Measurements from ENCODE around the gene GNAQ. TPM values are rescaled to one million over a fixed set of nuclear protein-coding genes. Genes with fewer than 3 reads are reported as not detected.

The GNAQ gene
- total RNA-seq, 1 experiment from 2014 or later = 0.51 TPM

- Histone ChIP-seq H3K79me2 (ENCODE audit: low read length) (no peaks in the 10 kb centered on the region), H3K4me2 (ENCODE audit: low read length) (no peak overlapping the region), H3K4me3 (ENCODE audit: low read length) (no peak overlapping the region), H4K20me1 (ENCODE audit: low read length) (no peaks in the 10 kb centered on the region), H3K36me3 (ENCODE audit: low read depth, low read length) (no peaks in the 10 kb centered on the region), H3K27me3 (ENCODE audit: low read length) (no peaks in the 10 kb centered on the region), H3K9ac (ENCODE audit: low read length) (no peak overlapping the region), H3K27ac (ENCODE audit: low read length) (no peak overlapping the region), H3K4me1 (ENCODE audit: insufficient read depth, low read length) (no peaks in the 10 kb centered on the region), H3K9me3 (ENCODE audit: low read length) (no peaks in the 10 kb centered on the region), H2AFZ (ENCODE audit: low read length) (no peak overlapping the region), H3F3A (ENCODE audit: low read length, unreplicated experiment) (no peaks in the 10 kb centered on the region), H3K9me2 (replicated peaks; ENCODE audit: low read length) (no peaks in the 10 kb centered on the region)
- ATAC-seq (no peak), DNase-seq (no peak)
- intact Hi-C loops (cut with micrococcal nuclease) = no loop called here
- ChIA-PET POLR2A (ENCODE audit: unreplicated experiment) (no interaction called here), CTCF (no interaction called here)
- TF ChIP-seq EZH2phosphoT487 (IDR thresholded peaks at IDR 0.05; ENCODE audit: borderline replicate concordance, low read length) = no peak
- TF ChIP-seq EZH2 (IDR thresholded peaks at IDR 0.05; ENCODE audit: low read length, unreplicated experiment) = no peak
- TF ChIP-seq CTCF (conservative IDR thresholded peaks at IDR 0.05; ENCODE audit: low read depth, low read length) = no peak
- no TSS peak for BruUV-seq (replicated peaks)
Measured at GRCh38 chr9:77735494-77735893, 296.1 kb downstream of the GNAQ start.

GRCh38 chr9:77731930-77732329 lies 299.7 kb downstream of the GNAQ start:
- no peak overlapping the region for H3K4me2 ChIP-seq (ENCODE audit: low read length)
- no peak overlapping the region for H3K4me3 ChIP-seq (ENCODE audit: low read length)
- no peak overlapping the region for H3K27ac ChIP-seq (ENCODE audit: low read length)
- H3K4me1 ChIP-seq (ENCODE audit: insufficient read depth, low read length) = no peaks in the 10 kb centered on the region
- no peaks in the 10 kb centered on the region for H4K20me1 ChIP-seq (ENCODE audit: low read length)
- H2AFZ ChIP-seq (ENCODE audit: low read length) = no peak overlapping the region
- no peaks in the 10 kb centered on the region for H3F3A ChIP-seq (ENCODE audit: low read length, unreplicated experiment)
- ChIA-PET POLR2A (ENCODE audit: unreplicated experiment) (no interaction called here), CTCF (no interaction called here)
- H3K79me2 ChIP-seq (ENCODE audit: low read length) = no peaks in the 10 kb centered on the region
- BruUV-seq (replicated peaks) = no TSS peak
- no peak for DNase-seq
- H3K36me3 ChIP-seq (ENCODE audit: low read depth, low read length) = no peaks in the 10 kb centered on the region
- H3K27me3 ChIP-seq (ENCODE audit: low read length) = no peaks in the 10 kb centered on the region
- no peak for ATAC-seq
- intact Hi-C loops (cut with micrococcal nuclease) = no loop called here
- H3K9me2 ChIP-seq (replicated peaks; ENCODE audit: low read length) = no peaks in the 10 kb centered on the region
- TF ChIP-seq EZH2 (IDR thresholded peaks at IDR 0.05; ENCODE audit: low read length, unreplicated experiment) (no peak), EZH2phosphoT487 (IDR thresholded peaks at IDR 0.05; ENCODE audit: borderline replicate concordance, low read length) (no peak), CTCF (conservative IDR thresholded peaks at IDR 0.05; ENCODE audit: low read depth, low read length) (no peak)
- H3K9ac ChIP-seq (ENCODE audit: low read length) = no peak overlapping the region
- no peaks in the 10 kb centered on the region for H3K9me3 ChIP-seq (ENCODE audit: low read length)

- DNase-seq = no peak
- no peak overlapping the region for H3K4me3 ChIP-seq (ENCODE audit: low read length)
- H3K9ac ChIP-seq (ENCODE audit: low read length) = no peak overlapping the region
- CTCF ChIA-PET = no interaction called here
- H3F3A ChIP-seq (ENCODE audit: low read length, unreplicated experiment) = no peaks in the 10 kb centered on the region
- no TSS peak for BruUV-seq (replicated peaks)
- H3K27ac ChIP-seq (ENCODE audit: low read length) = no peak overlapping the region
- TF ChIP-seq EZH2phosphoT487 (IDR thresholded peaks at IDR 0.05; ENCODE audit: borderline replicate concordance, low read length) (no peak), EZH2 (IDR thresholded peaks at IDR 0.05; ENCODE audit: low read length, unreplicated experiment) (no peak), CTCF (conservative IDR thresholded peaks at IDR 0.05; ENCODE audit: low read depth, low read length) (no peak)
- POLR2A ChIA-PET (ENCODE audit: unreplicated experiment) = no interaction called here
- no peak overlapping the region for H3K4me2 ChIP-seq (ENCODE audit: low read length)
- no peaks in the 10 kb centered on the region for H3K79me2 ChIP-seq (ENCODE audit: low read length)
- no peaks in the 10 kb centered on the region for H3K9me3 ChIP-seq (ENCODE audit: low read length)
- H3K9me2 ChIP-seq (replicated peaks; ENCODE audit: low read length) = no peaks in the 10 kb centered on the region
- intact Hi-C loops (cut with micrococcal nuclease) = no loop called here
- no peak overlapping the region for H2AFZ ChIP-seq (ENCODE audit: low read length)
- no peaks in the 10 kb centered on the region for H3K4me1 ChIP-seq (ENCODE audit: insufficient read depth, low read length)
- no peaks in the 10 kb centered on the region for H3K36me3 ChIP-seq (ENCODE audit: low read depth, low read length)
- no peaks in the 10 kb centered on the region for H3K27me3 ChIP-seq (ENCODE audit: low read length)
- H4K20me1 ChIP-seq (ENCODE audit: low read length) = no peaks in the 10 kb centered on the region
- ATAC-seq = no peak
Measured at GRCh38 chr9:77731008-77731698, 300.5 kb downstream of the GNAQ start.
